ENCODE results near the gene ANAPC10. TPM values are rescaled to one million over a fixed set of nuclear protein-coding genes. Genes with fewer than 3 reads are reported as not detected.

ANAPC10 gene
- polyA plus RNA-seq, 1 experiment, result 25.0 TPM

- Histone ChIP-seq H3K9me3 (ENCODE audit: control insufficient read depth, insufficient read depth, low read length) (no peaks in the 10 kb centered on the region), H3K27ac (ENCODE audit: low read depth, low read length) (no peak overlapping the region), H3K27me3 (ENCODE audit: control insufficient read depth, insufficient read depth, low read length) (no peaks in the 10 kb centered on the region), H3K4me3 (ENCODE audit: low read depth, low read length) (no peak overlapping the region)
- CTCF ChIA-PET, result interaction anchor here (2.4 kb wide), 1 partner anchor 14 kb away, joined by 12 read pairs; no protein-coding TSS in a partner anchor
- POLR2A ChIA-PET, result no interaction called here
- DNase-seq (ENCODE audit: low read depth, low spot score), result no peak
- TF ChIP-seq CTCF (IDR thresholded peaks at IDR 0.05; ENCODE audit: low read depth, low read length), result no peak
Observed at GRCh38 chr4:145075742-145076468, 22.1 kb downstream of the ANAPC10 start.

- H3K4me3 ChIP-seq (ENCODE audit: low read depth, low read length), result no peak overlapping the region
- no peaks in the 10 kb centered on the region for H3K27me3 ChIP-seq (ENCODE audit: control insufficient read depth, insufficient read depth, low read length)
- POLR2A ChIA-PET, result no interaction called here
- H3K9me3 ChIP-seq (ENCODE audit: control insufficient read depth, insufficient read depth, low read length), result no peaks in the 10 kb centered on the region
- no peak overlapping the region for H3K27ac ChIP-seq (ENCODE audit: low read depth, low read length)
- no peak for TF ChIP-seq CTCF (IDR thresholded peaks at IDR 0.05; ENCODE audit: low read depth, low read length)
- CTCF ChIA-PET, result interaction anchor here (1.3 kb wide), 1 partner anchor 10 kb away, joined by 12 read pairs; no protein-coding TSS in a partner anchor
- no peak for DNase-seq (ENCODE audit: low read depth, low spot score)
Observed at GRCh38 chr4:145071560-145071959, 26.4 kb downstream of the ANAPC10 start.

- DNase-seq (ENCODE audit: low read depth, low spot score), result peak; percentile 16
- H3K4me3 ChIP-seq (ENCODE audit: low read depth, low read length), result no peak overlapping the region
- no peaks in the 10 kb centered on the region for H3K27me3 ChIP-seq (ENCODE audit: control insufficient read depth, insufficient read depth, low read length)
- POLR2A ChIA-PET, result no interaction called here
- CTCF ChIA-PET, result interaction anchor here (1.4 kb wide), 1 partner anchor 8 kb away, joined by 10 read pairs; no protein-coding TSS in a partner anchor
- no peak overlapping the region for H3K27ac ChIP-seq (ENCODE audit: low read depth, low read length)
- no peak for TF ChIP-seq CTCF (IDR thresholded peaks at IDR 0.05; ENCODE audit: low read depth, low read length)
- no peaks in the 10 kb centered on the region for H3K9me3 ChIP-seq (ENCODE audit: control insufficient read depth, insufficient read depth, low read length)
Observed at GRCh38 chr4:145069361-145069760, 28.6 kb downstream of the ANAPC10 start.

- Histone ChIP-seq H3K27ac (ENCODE audit: low read depth, low read length) (no peak overlapping the region), H3K27me3 (ENCODE audit: control insufficient read depth, insufficient read depth, low read length) (no peaks in the 10 kb centered on the region), H3K4me3 (ENCODE audit: low read depth, low read length) (no peak overlapping the region), H3K9me3 (ENCODE audit: control insufficient read depth, insufficient read depth, low read length) (no peaks in the 10 kb centered on the region)
- POLR2A ChIA-PET, result no interaction called here
- no peak for TF ChIP-seq CTCF (IDR thresholded peaks at IDR 0.05; ENCODE audit: low read depth, low read length)
- no peak for DNase-seq (ENCODE audit: low read depth, low spot score)
- CTCF ChIA-PET, result interaction anchor here (0.6 kb wide), 1 partner anchor 455 kb away, joined by 3 read pairs; no protein-coding TSS in a partner anchor
Observed at GRCh38 chr4:145066063-145066501, 31.9 kb downstream of the ANAPC10 start.

GRCh38 chr4:145061318-145061920, 36.6 kb downstream of the ANAPC10 start:
- H3K27me3 ChIP-seq (ENCODE audit: control insufficient read depth, insufficient read depth, low read length), result no peaks in the 10 kb centered on the region
- CTCF ChIA-PET, result interaction anchor here (0.6 to 2.5 kb wide), 28 partner anchors 8 to 894 kb away, joined by 3 to 17 read pairs (median 6); partner anchors contain the start of genes ABCE1, ANAPC10 and HHIP
- no peak overlapping the region for H3K27ac ChIP-seq (ENCODE audit: low read depth, low read length)
- no peaks in the 10 kb centered on the region for H3K9me3 ChIP-seq (ENCODE audit: control insufficient read depth, insufficient read depth, low read length)
- TF ChIP-seq CTCF (IDR thresholded peaks at IDR 0.05; ENCODE audit: low read depth, low read length), result peak; percentile 44
- H3K4me3 ChIP-seq (ENCODE audit: low read depth, low read length), result no peak overlapping the region
- POLR2A ChIA-PET, result interaction anchor here (0.8 kb wide), 1 partner anchor 23 kb away, joined by 4 read pairs; no protein-coding TSS in a partner anchor
- peak; percentile 15 for DNase-seq (ENCODE audit: low read depth, low spot score)
